DND-41 (cell line): ENCODE measurements around the gene TESK1.

Source experiments
- CTCF ChIP-seq: IDR thresholded peaks from 2 replicates; pipeline ENCODE4 v1.5.1; 2012; ENCODE audit warnings: borderline replicate concordance, low read length, moderate library complexity, mild to moderate bottlenecking; ENCODE audit not compliant: poor library complexity, severe bottlenecking; ENCODE audit errors: extremely low read depth
- EZH2 ChIP-seq: IDR thresholded peaks from 3 replicates; pipeline ENCODE4 v1.6.1; 2012; ENCODE audit warnings: borderline replicate concordance, low read depth, mild to moderate bottlenecking, moderate library complexity, low read length, inconsistent platforms; ENCODE audit not compliant: severe bottlenecking

GRCh38 chr9:35568196-35568595, 36.9 kb upstream of the TESK1 start:
- TF ChIP-seq CTCF, result no peak
- TF ChIP-seq EZH2, result no peak
